Gastrocnemius medialis (tissue), 4 donors: Measurements from ENCODE around the gene CLSTN1. TPM values are rescaled to one million over a fixed set of nuclear protein-coding genes. Genes with fewer than 3 reads are reported as not detected.
"Not testable (repeated sequence)": the region's sequence is repeated elsewhere in the genome, so short reads cannot be mapped to it uniquely, and the experiment has no call there.

Experiments used
- ATAC-seq, 2 donors: fragments of 150-250 bp; one replicate each; pipeline ENCODE4 v1.9.1; 2016
- DNase-seq, 2 donors: peaks; one replicate each; pipeline ENCODE4 v3.0.0-alpha.2; 2019
- H3K27ac ChIP-seq, 4 donors: fragments of 200-600 bp; sonication (generic); 1 replicate in 1 of 4; 2 replicates in 3 of 4; pipeline ENCODE4 v1.5.1; 2016 to 2018; ENCODE audit warnings: mild to moderate bottlenecking in 2 of 4, moderate library complexity in 1 of 4
- H3K27me3 ChIP-seq, 3 donors: fragments of 200-600 bp; sonication (generic) in 2 of 3; 1 replicate in 1 of 3; 2 replicates in 2 of 3; pipeline versions ENCODE4 v1.5.1 to v1.6.0; 2016 to 2019; ENCODE audit warnings: mild to moderate bottlenecking in 1 of 3, moderate library complexity in 1 of 3
- H3K36me3 ChIP-seq, 2 donors: fragments of 200-600 bp; sonication (generic) in 1 of 2; one replicate each; pipeline ENCODE4 v1.5.1; 2017 to 2018
- H3K4me1 ChIP-seq, 2 donors: fragments of 200-600 bp; sonication (generic) in 1 of 2; one replicate each; pipeline ENCODE4 v1.5.1; 2016 to 2017; ENCODE audit warnings: mild to moderate bottlenecking in 2 of 2
- H3K4me3 ChIP-seq, 4 donors: fragments of 200-600 bp; sonication (generic) in 3 of 4; 1 replicate in 1 of 4; 2 replicates in 3 of 4; pipeline ENCODE4 v1.5.1; 2016 to 2019; ENCODE audit warnings: mild to moderate bottlenecking in 2 of 4
- H3K9me3 ChIP-seq, 3 donors: fragments of 200-600 bp; sonication (generic) in 2 of 3; 1 replicate in 1 of 3; 2 replicates in 2 of 3; pipeline ENCODE4 v1.5.1; 2016 to 2019
- CTCF ChIP-seq, 5 experiments: fragments of 450-650 bp in 3 of 5; fragments of 200-600 bp in 2 of 5; sonication (generic) in 2 of 5; IDR thresholded peaks in 4 of 5; conservative IDR thresholded peaks in 1 of 5; 1 replicate in 4 of 5; 2 replicates in 1 of 5; pipeline ENCODE4 v1.5.1; 2016 to 2019; ENCODE audit warnings: antibody characterized with exemption in 5 of 5, mild to moderate bottlenecking in 3 of 5, moderate library complexity in 3 of 5
- POLR2A ChIP-seq, 2 donors: fragments of 450-650 bp; IDR thresholded peaks; one replicate each; pipeline ENCODE4 v1.6.1; 2017; ENCODE audit warnings: antibody characterized with exemption in 2 of 2, mild to moderate bottlenecking in 2 of 2, moderate library complexity in 2 of 2
- in situ Hi-C, 4 donors: fragments of 200-750 bp; cut with MboI; loops; one replicate each; pipeline versions ENCODE4 v1.15.0 to v1.8.0; 2017; ENCODE audit warnings: low sequenced_read_pairs in 4 of 4
- intact Hi-C: fragments of 100-400 bp; cut with DNase I; formaldehyde crosslinking; loops from one replicate; pipeline ENCODE4 v1.15.1; 2023; ENCODE audit warnings: low total_unique reads
- total RNA-seq, 4 donors: library from RNA; depleted of rRNA; stranded (reverse); fragments of >200 nt; gene quantifications; one replicate each; pipeline versions ENCODE4 v1.1.0 to v1.2.3, GENCODE V29; 2016

The CLSTN1 gene
- total RNA-seq, 4 donors from 2014 or later = 8.5 to 25.7 (median 22.0) TPM

GRCh38 chr1:9807541-9807940 is 16.2 kb downstream of the CLSTN1 start:
- Histone ChIP-seq H3K27ac (no peak overlapping the region), H3K36me3 (no peaks in the 10 kb centered on the region), H3K4me3 (no peak overlapping the region), H3K27me3 (no peaks in the 10 kb centered on the region), H3K9me3 (no peaks in the 10 kb centered on the region), H3K4me1 (peaks cover 12 to 30% of the 10 kb centered on the region in 2 donors)
- ATAC-seq = no peak
- in situ Hi-C loops (no loop called here), intact Hi-C loops (no loop called here)
- no peak for DNase-seq
- TF ChIP-seq CTCF (IDR thresholded peaks at IDR 0.05 in 4 of 5, conservative IDR thresholded peaks at IDR 0.05 in 1 of 5) = no peak
- no peak for TF ChIP-seq POLR2A (IDR thresholded peaks at IDR 0.05)

- intact Hi-C loops, in situ Hi-C loops, H3K27ac ChIP-seq, DNase-seq, H3K4me3 ChIP-seq, ATAC-seq, H3K36me3 ChIP-seq, H3K9me3 ChIP-seq, H3K27me3 ChIP-seq: not testable (repeated sequence)
- peaks cover 5 to 18% of the 10 kb centered on the region in 2 donors for H3K4me1 ChIP-seq
These were observed 17.8 kb downstream of the CLSTN1 start for GRCh38 chr1:9805972-9806371.

- ATAC-seq (no peak), DNase-seq (no peak)
- Histone ChIP-seq H3K36me3 (no peaks in the 10 kb centered on the region), H3K4me3 (no peak overlapping the region), H3K27ac (no peak overlapping the region), H3K4me1 (peaks cover 0 to 14% of the 10 kb centered on the region in 2 donors), H3K9me3 (no peaks in the 10 kb centered on the region), H3K27me3 (no peaks in the 10 kb centered on the region)
- in situ Hi-C loops = no loop called here
- no peak for TF ChIP-seq POLR2A (IDR thresholded peaks at IDR 0.05)
- TF ChIP-seq CTCF (IDR thresholded peaks at IDR 0.05 in 4 of 5, conservative IDR thresholded peaks at IDR 0.05 in 1 of 5) = no peak
- intact Hi-C loops = no loop called here
These were observed 18.7 kb downstream of the CLSTN1 start for GRCh38 chr1:9805006-9805508.

- intact Hi-C loops, H3K9me3 ChIP-seq, in situ Hi-C loops, H3K36me3 ChIP-seq, H3K4me3 ChIP-seq, H3K27me3 ChIP-seq, DNase-seq, H3K27ac ChIP-seq, ATAC-seq: not testable (repeated sequence)
- peaks cover 8 to 13% of the 10 kb centered on the region in 2 donors for H3K4me1 ChIP-seq
These were observed 20.5 kb downstream of the CLSTN1 start for GRCh38 chr1:9803003-9803918.

GRCh38 chr1:9801909-9802308 is 21.9 kb downstream of the CLSTN1 start:
- ATAC-seq (no peak), DNase-seq (no peak)
- H3K9me3 ChIP-seq = no peaks in the 10 kb centered on the region
- intact Hi-C loops = no loop called here
- H3K4me1 ChIP-seq = peaks cover 20 to 27% of the 10 kb centered on the region in 2 donors
- H3K36me3 ChIP-seq = no peaks in the 10 kb centered on the region
- in situ Hi-C loops = no loop called here
- no peak overlapping the region for H3K4me3 ChIP-seq
- no peaks in the 10 kb centered on the region for H3K27me3 ChIP-seq
- TF ChIP-seq POLR2A (IDR thresholded peaks at IDR 0.05) (no peak), CTCF (IDR thresholded peaks at IDR 0.05 in 4 of 5, conservative IDR thresholded peaks at IDR 0.05 in 1 of 5) (no peak)
- no peak overlapping the region for H3K27ac ChIP-seq
